Endothelial cell (in vitro differentiated cells): Measurements from ENCODE around the gene NATD1. TPM values are rescaled to one million over a fixed set of nuclear protein-coding genes. Genes with fewer than 3 reads are reported as not detected.

Experiments
- DNase-seq: peaks from one replicate; pipeline ENCODE4 v3.0.0; 2021; ENCODE audit warnings: low spot score
- H3K27ac Mint-ChIP-seq: one replicate; pipeline ENCODE4 v1.8.0; 2021; ENCODE audit warnings: mixed read lengths, inconsistent platforms; ENCODE audit not compliant: unreplicated experiment
- H3K27me3 Mint-ChIP-seq: one replicate; pipeline ENCODE4 v1.8.0; 2021; ENCODE audit warnings: mild to moderate bottlenecking, moderate library complexity, mixed read lengths, inconsistent platforms; ENCODE audit not compliant: unreplicated experiment
- H3K36me3 Mint-ChIP-seq: one replicate; pipeline ENCODE4 v1.8.0; 2021; ENCODE audit warnings: mild to moderate bottlenecking, low read depth, mixed read lengths, inconsistent platforms; ENCODE audit not compliant: unreplicated experiment
- H3K4me1 Mint-ChIP-seq: one replicate; pipeline ENCODE4 v1.8.0; 2021; ENCODE audit warnings: mild to moderate bottlenecking, mixed read lengths, inconsistent platforms; ENCODE audit not compliant: unreplicated experiment
- H3K4me3 Mint-ChIP-seq: one replicate; pipeline ENCODE4 v1.8.0; 2021; ENCODE audit warnings: mild to moderate bottlenecking, mixed read lengths, inconsistent platforms; ENCODE audit not compliant: unreplicated experiment
- H3K9me3 Mint-ChIP-seq: one replicate; pipeline ENCODE4 v1.8.0; 2021; ENCODE audit warnings: mixed read lengths, inconsistent platforms; ENCODE audit not compliant: unreplicated experiment
- total RNA-seq: library from RNA; stranded (reverse); fragmentation: NEBNext Ultra II Directional; extraction: Animal tissue kit (Norgen Biotek cat#: 25700); gene quantifications from one replicate; pipeline ENCODE4 v1.2.1, GENCODE V29; 2021; ENCODE audit not compliant: unreplicated experiment
- TF ChIP-seq, protein P1 (sequence below): fragments of 200-600 bp; sonication (generic); IDR thresholded peaks from one replicate; pipeline ENCODE4 v1.5.0; 2021; ENCODE audit warnings: antibody characterized with exemption; ENCODE audit not compliant: unreplicated experiment

The NATD1 gene
- total RNA-seq, 1 donor from 2014 or later = 30.3 TPM

GRCh38 chr17:21235921-21236320 lies 17.3 kb downstream of the NATD1 start:
- TF ChIP-seq, protein P1, sequence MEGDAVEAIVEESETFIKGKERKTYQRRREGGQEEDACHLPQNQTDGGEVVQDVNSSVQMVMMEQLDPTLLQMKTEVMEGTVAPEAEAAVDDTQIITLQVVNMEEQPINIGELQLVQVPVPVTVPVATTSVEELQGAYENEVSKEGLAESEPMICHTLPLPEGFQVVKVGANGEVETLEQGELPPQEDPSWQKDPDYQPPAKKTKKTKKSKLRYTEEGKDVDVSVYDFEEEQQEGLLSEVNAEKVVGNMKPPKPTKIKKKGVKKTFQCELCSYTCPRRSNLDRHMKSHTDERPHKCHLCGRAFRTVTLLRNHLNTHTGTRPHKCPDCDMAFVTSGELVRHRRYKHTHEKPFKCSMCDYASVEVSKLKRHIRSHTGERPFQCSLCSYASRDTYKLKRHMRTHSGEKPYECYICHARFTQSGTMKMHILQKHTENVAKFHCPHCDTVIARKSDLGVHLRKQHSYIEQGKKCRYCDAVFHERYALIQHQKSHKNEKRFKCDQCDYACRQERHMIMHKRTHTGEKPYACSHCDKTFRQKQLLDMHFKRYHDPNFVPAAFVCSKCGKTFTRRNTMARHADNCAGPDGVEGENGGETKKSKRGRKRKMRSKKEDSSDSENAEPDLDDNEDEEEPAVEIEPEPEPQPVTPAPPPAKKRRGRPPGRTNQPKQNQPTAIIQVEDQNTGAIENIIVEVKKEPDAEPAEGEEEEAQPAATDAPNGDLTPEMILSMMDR = no peak
- peaks cover 9% of the 10 kb centered on the region for H3K27me3 Mint-ChIP-seq
- H3K9me3 Mint-ChIP-seq = no peaks in the 10 kb centered on the region
- no peak overlapping the region for H3K4me3 Mint-ChIP-seq
- no peak for DNase-seq
- peaks cover 4% of the 10 kb centered on the region for H3K4me1 Mint-ChIP-seq
- peaks cover 10% of the 10 kb centered on the region for H3K36me3 Mint-ChIP-seq
- no peak overlapping the region for H3K27ac Mint-ChIP-seq

GRCh38 chr17:21233581-21234347 lies 19.4 kb downstream of the NATD1 start:
- peaks cover 10% of the 10 kb centered on the region for H3K36me3 Mint-ChIP-seq
- H3K9me3 Mint-ChIP-seq = no peaks in the 10 kb centered on the region
- H3K27me3 Mint-ChIP-seq = peaks cover 9% of the 10 kb centered on the region
- peaks cover 10% of the 10 kb centered on the region for H3K4me1 Mint-ChIP-seq
- no peak overlapping the region for H3K27ac Mint-ChIP-seq
- DNase-seq = no peak
- H3K4me3 Mint-ChIP-seq = no peak overlapping the region
- TF ChIP-seq, protein P1 = no peak

DNA sequence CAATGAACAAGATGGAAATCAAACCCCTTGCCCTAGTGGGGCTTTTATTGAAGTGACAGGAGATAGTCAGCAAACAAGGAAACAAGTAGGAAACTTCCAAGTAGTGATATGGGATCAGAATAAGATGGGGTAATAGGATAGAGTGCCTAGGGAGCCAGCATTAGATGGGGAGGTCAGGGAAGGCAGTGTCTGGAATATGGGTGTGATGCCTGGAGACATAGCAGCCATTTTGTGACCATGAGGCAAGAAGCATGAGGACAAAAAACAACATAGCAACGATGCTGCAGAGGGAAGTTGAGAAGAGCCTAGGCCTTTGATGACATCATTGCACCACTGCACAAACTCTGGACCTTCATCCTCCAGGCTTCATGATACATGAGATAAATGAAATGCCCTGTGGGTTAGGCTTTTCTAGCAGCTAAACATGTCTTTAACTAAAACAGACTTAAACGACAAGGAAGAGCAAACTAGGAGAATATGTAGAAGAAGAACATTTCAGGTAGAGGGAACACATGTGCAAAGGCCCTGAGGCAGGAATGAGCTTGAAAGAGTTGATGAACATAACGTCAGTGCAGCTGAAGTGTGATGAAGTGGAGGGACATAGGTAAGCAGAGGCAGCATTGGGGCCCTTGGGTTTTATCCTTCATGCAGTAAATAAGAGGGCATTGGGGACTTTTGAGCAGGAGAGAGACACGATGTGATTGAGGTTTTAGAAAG lies 21.0 kb downstream of the NATD1 start:
- Mint-ChIP-seq H3K36me3 (peaks cover 10% of the 10 kb centered on the region), H3K4me1 (peaks cover 23% of the 10 kb centered on the region), H3K9me3 (no peaks in the 10 kb centered on the region), H3K27ac (no peak overlapping the region), H3K4me3 (no peak overlapping the region), H3K27me3 (peaks cover 9% of the 10 kb centered on the region)
- DNase-seq = no peak
- TF ChIP-seq, protein P1 = no peak

DNA sequence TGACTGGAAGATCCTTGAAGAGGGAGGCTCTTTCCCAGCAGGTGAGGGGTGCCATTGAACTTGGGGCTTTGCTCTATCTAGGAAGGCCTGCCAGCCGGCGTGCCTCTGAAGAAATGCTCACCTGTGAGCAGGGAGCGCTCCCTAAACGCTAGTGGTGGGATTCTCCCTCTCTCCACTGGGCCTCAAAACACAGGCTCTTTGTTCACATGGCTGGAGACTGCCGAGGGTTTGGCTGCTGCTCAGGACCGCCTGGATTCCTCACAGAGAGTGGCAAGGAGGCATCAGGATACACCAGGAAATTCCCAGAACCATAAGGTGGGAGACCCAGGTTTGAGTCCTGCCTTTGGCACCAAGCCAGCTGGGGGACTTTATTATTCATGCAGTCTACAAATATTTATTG lies 21.7 kb downstream of the NATD1 start:
- Mint-ChIP-seq H3K36me3 (peaks cover 7% of the 10 kb centered on the region), H3K27me3 (peaks cover 7% of the 10 kb centered on the region), H3K27ac (no peak overlapping the region)

More for the DNA sequence above, 21.7 kb downstream of the NATD1 start:
- DNase-seq = no peak
- Mint-ChIP-seq H3K4me3 (no peak overlapping the region), H3K9me3 (no peaks in the 10 kb centered on the region), H3K4me1 (peaks cover 23% of the 10 kb centered on the region)
- TF ChIP-seq, protein P1 = no peak
